ENCODE data around the gene GAB2.

DNA sequence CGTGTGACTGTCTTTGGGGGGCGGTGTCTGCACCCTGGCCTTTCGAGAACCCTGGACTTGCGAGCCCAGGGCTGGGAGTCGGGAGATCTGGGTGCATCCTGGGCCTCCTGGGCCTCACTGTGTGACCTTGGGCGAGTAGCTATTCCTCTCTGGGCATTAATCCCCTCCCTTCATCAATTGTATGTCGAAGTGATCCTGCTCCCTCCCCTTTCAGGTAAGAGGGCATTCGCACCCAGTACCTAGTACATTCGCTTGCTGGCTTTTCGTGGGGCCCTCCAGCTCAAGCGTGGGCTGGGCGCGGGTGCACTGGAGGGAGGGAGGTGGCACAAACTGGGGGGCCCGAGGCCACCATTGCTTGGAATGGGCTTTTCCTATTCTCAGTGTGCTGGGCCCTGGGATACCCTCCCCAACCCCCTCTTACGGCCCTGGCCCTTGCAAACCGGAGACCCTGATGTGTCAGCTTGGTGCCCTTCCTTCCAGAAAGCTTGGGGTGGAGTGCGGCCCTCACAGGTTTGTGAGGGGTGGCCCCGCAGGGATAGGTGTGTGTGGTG, 228.4 kb downstream of the GAB2 start:
- TF ChIP-seq, protein P1, sequence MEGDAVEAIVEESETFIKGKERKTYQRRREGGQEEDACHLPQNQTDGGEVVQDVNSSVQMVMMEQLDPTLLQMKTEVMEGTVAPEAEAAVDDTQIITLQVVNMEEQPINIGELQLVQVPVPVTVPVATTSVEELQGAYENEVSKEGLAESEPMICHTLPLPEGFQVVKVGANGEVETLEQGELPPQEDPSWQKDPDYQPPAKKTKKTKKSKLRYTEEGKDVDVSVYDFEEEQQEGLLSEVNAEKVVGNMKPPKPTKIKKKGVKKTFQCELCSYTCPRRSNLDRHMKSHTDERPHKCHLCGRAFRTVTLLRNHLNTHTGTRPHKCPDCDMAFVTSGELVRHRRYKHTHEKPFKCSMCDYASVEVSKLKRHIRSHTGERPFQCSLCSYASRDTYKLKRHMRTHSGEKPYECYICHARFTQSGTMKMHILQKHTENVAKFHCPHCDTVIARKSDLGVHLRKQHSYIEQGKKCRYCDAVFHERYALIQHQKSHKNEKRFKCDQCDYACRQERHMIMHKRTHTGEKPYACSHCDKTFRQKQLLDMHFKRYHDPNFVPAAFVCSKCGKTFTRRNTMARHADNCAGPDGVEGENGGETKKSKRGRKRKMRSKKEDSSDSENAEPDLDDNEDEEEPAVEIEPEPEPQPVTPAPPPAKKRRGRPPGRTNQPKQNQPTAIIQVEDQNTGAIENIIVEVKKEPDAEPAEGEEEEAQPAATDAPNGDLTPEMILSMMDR (conservative IDR thresholded peaks at IDR 0.05), result no peak
- TF ChIP-seq ZFX (IDR thresholded peaks at IDR 0.05), result 0 out of 2 replicates have a peak, but pooled peaks have one; percentile 8
